DOHH2 (cell line): ENCODE measurements around the gene CERS6.

ENCODE experiments used
- H3F3A ChIP-seq: fragments of 200-600 bp; sonication (generic), shearing (Covaris generic); 2 replicates; pipeline ENCODE4 v1.6.0; 2016; ENCODE audit warnings: antibody characterized with exemption, mild to moderate bottlenecking; ENCODE audit not compliant: control insufficient read depth, insufficient read depth
- H3K27ac ChIP-seq: fragments of 200-600 bp; sonication (generic); 2 replicates; pipeline ENCODE4 v1.5.1; 2014; ENCODE audit warnings: low read depth, mild to moderate bottlenecking, low read length, moderate library complexity
- H3K27me3 ChIP-seq: fragments of 200-600 bp; sonication (generic); 2 replicates; pipeline ENCODE4 v1.6.1; 2014; ENCODE audit warnings: mild to moderate bottlenecking, low read length, mixed read lengths; ENCODE audit not compliant: control insufficient read depth
- H3K36me3 ChIP-seq: fragments of 200-600 bp; sonication (generic); 2 replicates; pipeline ENCODE4 v1.6.1; 2014; ENCODE audit warnings: mild to moderate bottlenecking, low read length, moderate library complexity, mixed read lengths; ENCODE audit not compliant: control insufficient read depth
- H3K4me1 ChIP-seq: fragments of 200-600 bp; sonication (generic); 2 replicates; pipeline ENCODE4 v1.6.1; 2014; ENCODE audit warnings: mild to moderate bottlenecking, low read length, mixed read lengths; ENCODE audit not compliant: control insufficient read depth
- H3K4me2 ChIP-seq: fragments of 200-600 bp; sonication (generic); 2 replicates; pipeline ENCODE4 v1.6.0; 2014; ENCODE audit warnings: mild to moderate bottlenecking, low read length, moderate library complexity
- H3K4me3 ChIP-seq: fragments of 200-600 bp; sonication (generic); 2 replicates; pipeline ENCODE4 v1.5.1; 2014; ENCODE audit warnings: mild to moderate bottlenecking, low read length, mixed read lengths
- H3K79me2 ChIP-seq: fragments of 200-600 bp; sonication (generic); 2 replicates; pipeline ENCODE4 v1.6.1; 2014; ENCODE audit warnings: mild to moderate bottlenecking, low read length, mixed read lengths; ENCODE audit not compliant: control insufficient read depth
- H3K9me2 ChIP-seq: fragments of 200-600 bp; sonication (generic); replicated peaks from 2 replicates; pipeline ENCODE4 v1.6.1; 2014; ENCODE audit warnings: mild to moderate bottlenecking, low read length, mixed read lengths; ENCODE audit not compliant: control insufficient read depth
- H3K9me3 ChIP-seq: fragments of 200-600 bp; sonication (generic); 2 replicates; pipeline ENCODE4 v1.6.1; 2014; ENCODE audit warnings: antibody characterized with exemption, low read length, mixed read lengths; ENCODE audit not compliant: control insufficient read depth, insufficient read depth
- H4K20me1 ChIP-seq: fragments of 200-600 bp; sonication (generic); 2 replicates; pipeline ENCODE4 v1.6.0; 2014; ENCODE audit warnings: low read depth, mild to moderate bottlenecking, antibody characterized with exemption, low read length, moderate library complexity; ENCODE audit not compliant: control insufficient read depth, insufficient read depth
- CTCF ChIP-seq: fragments of 200-600 bp; sonication (generic); IDR thresholded peaks from one replicate; pipeline ENCODE4 v1.5.1; 2014; ENCODE audit warnings: antibody characterized with exemption, mild to moderate bottlenecking, low read depth, low read length; ENCODE audit not compliant: poor library complexity, severe bottlenecking
- EZH2phosphoT487 ChIP-seq: fragments of 200-600 bp; sonication (generic); IDR thresholded peaks from 2 replicates; pipeline ENCODE4 v1.6.1; 2017; ENCODE audit warnings: borderline replicate concordance, mild to moderate bottlenecking, antibody characterized with exemption, low read length, moderate library complexity, mixed read lengths

The CERS6 gene

GRCh38 chr2:168649105-168649504, 193.0 kb downstream of the CERS6 start:
- TF ChIP-seq EZH2phosphoT487 = no peak
- no peak for TF ChIP-seq CTCF
- H3K27me3 ChIP-seq = no peaks in the 10 kb centered on the region
- H4K20me1 ChIP-seq = no peaks in the 10 kb centered on the region
- H3F3A ChIP-seq = no peaks in the 10 kb centered on the region
- H3K4me1 ChIP-seq = no peaks in the 10 kb centered on the region
- H3K36me3 ChIP-seq = no peaks in the 10 kb centered on the region
- no peak overlapping the region for H3K27ac ChIP-seq
- no peaks in the 10 kb centered on the region for H3K79me2 ChIP-seq
- no peaks in the 10 kb centered on the region for H3K9me2 ChIP-seq
- no peak overlapping the region for H3K4me3 ChIP-seq
- no peak overlapping the region for H3K4me2 ChIP-seq
- H3K9me3 ChIP-seq = no peaks in the 10 kb centered on the region

GRCh38 chr2:168649562-168649961, 193.5 kb downstream of the CERS6 start:
- H3K9me3 ChIP-seq = no peaks in the 10 kb centered on the region
- no peaks in the 10 kb centered on the region for H3F3A ChIP-seq
- no peak overlapping the region for H3K4me2 ChIP-seq
- H3K9me2 ChIP-seq = no peaks in the 10 kb centered on the region
- H3K27ac ChIP-seq = no peak overlapping the region
- H3K4me3 ChIP-seq = no peak overlapping the region
- H3K27me3 ChIP-seq = no peaks in the 10 kb centered on the region
- H3K79me2 ChIP-seq = no peaks in the 10 kb centered on the region
- H3K4me1 ChIP-seq = no peaks in the 10 kb centered on the region
- TF ChIP-seq EZH2phosphoT487 (no peak), CTCF (no peak)
- no peaks in the 10 kb centered on the region for H4K20me1 ChIP-seq
- H3K36me3 ChIP-seq = no peaks in the 10 kb centered on the region

- TF ChIP-seq CTCF = no peak
- no peak for TF ChIP-seq EZH2phosphoT487
- no peak overlapping the region for H3K4me2 ChIP-seq
Measured at GRCh38 chr2:168650139-168650538, 194.1 kb downstream of the CERS6 start.

GRCh38 chr2:168650781-168651180, 194.7 kb downstream of the CERS6 start:
- no peaks in the 10 kb centered on the region for H3K36me3 ChIP-seq
- H3K4me2 ChIP-seq = no peak overlapping the region
- no peaks in the 10 kb centered on the region for H3K9me2 ChIP-seq
- no peaks in the 10 kb centered on the region for H3F3A ChIP-seq
- no peaks in the 10 kb centered on the region for H3K9me3 ChIP-seq
- no peaks in the 10 kb centered on the region for H3K27me3 ChIP-seq
- no peak overlapping the region for H3K4me3 ChIP-seq
- no peaks in the 10 kb centered on the region for H3K4me1 ChIP-seq
- H4K20me1 ChIP-seq = no peaks in the 10 kb centered on the region
- H3K27ac ChIP-seq = no peak overlapping the region
- TF ChIP-seq CTCF (no peak), EZH2phosphoT487 (no peak)
- no peaks in the 10 kb centered on the region for H3K79me2 ChIP-seq

More at GRCh38 chr2:168650139-168650538, 194.1 kb downstream of the CERS6 start:
- Histone ChIP-seq H3K36me3 (no peaks in the 10 kb centered on the region), H3K9me3 (no peaks in the 10 kb centered on the region), H3K27me3 (no peaks in the 10 kb centered on the region), H3F3A (no peaks in the 10 kb centered on the region), H3K4me1 (no peaks in the 10 kb centered on the region), H3K4me3 (no peak overlapping the region), H4K20me1 (no peaks in the 10 kb centered on the region), H3K9me2 (no peaks in the 10 kb centered on the region), H3K27ac (no peak overlapping the region), H3K79me2 (no peaks in the 10 kb centered on the region)
